Kidney glomerular epithelial cell (primary cell): ENCODE measurements around the gene TRMT112.

Experiments
- DNase-seq: peaks from one replicate; lab custom pipeline; 2025; lab: John Stamatoyannopoulos, UW

Gene TRMT112

DNA sequence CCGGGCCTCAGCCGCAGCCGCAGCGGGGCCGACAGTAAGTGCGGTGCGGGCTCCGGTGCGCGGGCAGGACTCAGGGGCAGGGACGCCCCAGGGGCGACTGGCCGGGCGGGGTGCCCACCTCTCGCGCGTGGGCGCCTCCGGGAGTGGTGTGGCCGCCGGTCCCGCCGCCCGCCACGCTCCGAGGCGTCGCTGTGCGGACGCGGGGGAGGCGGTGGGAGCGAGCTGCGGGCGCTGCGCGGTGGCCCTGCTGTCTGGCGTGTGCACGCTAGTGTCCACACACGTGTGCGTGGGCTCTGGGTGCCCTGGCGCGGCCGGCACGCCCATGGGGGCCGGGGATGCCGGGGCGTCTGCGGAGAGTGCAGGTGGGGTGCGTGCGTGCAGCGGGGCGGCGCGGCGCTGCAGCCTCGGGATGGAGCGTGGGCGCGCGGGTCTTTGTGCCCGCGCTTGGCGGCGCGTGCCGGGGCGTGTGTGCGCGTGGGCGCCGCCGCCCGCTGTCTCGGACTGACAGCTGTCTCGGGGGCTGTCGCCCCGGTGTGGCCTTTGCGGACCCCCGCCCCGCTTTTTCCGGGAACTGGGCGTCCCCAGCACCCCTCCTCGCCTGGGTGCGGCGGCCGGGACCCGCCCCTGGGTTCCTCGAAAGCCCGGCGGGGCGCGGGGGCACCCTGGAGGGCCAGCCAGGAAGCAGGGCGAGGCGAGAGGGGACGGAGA, 25.5 kb downstream of the TRMT112 start:
- no peak for DNase-seq

DNA sequence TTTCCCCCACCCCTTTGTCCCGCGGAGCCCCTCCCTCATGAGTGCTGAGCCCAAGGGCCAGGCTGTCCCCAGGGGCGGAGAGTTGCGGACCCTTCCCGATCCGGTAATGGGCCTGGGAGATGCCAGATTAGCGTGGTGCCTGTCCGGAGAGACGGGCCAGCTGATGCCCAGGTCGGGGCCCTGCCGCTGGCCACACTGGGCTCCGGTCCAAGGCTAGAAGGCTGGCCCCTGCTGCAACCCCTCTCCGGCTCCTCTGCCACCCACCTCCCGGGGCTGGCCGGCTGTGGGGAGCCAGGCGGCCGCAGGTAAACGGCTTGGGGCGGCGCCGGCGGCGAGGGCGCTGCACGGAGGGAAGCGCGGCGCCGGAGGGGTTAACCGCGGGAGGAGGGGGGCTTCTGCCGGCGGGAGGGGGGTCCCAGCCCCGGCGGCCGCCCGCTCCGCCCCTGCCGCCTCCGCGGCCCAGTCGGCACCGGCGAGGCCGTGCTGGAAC, 26.1 kb downstream of the TRMT112 start, which contains the start of gene KCNK4:
Gene KCNK4, plus strand, starts transcription at position 41 of the 490 bp plus-strand sequence. CDS start 1,717 bp downstream, outside the sequence.
- DNase-seq: no peak

DNA sequence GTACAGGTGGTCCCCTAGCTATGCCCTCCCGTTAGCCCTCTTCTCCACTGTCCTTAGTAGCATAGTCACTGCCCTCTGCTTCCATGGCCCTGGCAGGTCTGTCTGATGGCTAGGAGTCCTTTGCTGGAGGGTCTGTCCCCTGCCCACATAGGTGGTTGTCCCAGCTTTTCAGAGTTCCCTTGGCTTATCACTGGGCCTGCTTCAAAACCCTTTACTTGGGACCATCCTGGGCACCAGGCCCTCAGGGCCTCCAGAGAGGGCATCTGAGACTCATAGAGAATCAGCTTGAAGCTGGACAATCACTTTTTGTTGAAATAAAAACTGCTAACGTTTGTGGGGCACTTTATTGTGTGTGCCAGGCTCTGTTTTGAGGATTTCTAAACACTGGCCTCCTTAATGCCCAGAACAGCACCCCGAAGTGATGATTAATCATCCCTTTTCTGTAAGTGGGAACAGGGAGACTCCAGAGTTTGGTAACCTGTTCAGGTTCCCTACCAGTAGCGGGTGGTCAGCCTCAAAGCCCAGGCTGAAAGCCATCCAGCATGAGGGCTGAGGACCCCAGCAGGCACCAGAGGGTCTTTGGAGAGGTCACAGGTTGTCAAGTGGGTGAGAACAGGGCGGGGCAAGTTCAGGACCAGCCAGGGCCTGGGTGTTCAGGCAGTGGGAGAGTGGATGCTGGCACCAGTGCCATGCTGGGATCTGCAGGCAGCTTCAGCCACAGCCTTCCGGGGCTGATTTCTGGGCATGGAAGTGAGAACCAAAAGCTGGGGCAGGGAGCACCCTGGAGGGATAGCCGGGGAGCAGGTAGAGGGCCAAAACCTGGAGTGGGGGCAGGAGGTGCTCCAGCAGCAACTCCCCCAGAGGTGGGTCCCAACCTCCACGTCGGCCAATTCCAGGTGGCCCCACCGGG, 26.8 kb downstream of the TRMT112 start:
- DNase-seq: no peak

DNA sequence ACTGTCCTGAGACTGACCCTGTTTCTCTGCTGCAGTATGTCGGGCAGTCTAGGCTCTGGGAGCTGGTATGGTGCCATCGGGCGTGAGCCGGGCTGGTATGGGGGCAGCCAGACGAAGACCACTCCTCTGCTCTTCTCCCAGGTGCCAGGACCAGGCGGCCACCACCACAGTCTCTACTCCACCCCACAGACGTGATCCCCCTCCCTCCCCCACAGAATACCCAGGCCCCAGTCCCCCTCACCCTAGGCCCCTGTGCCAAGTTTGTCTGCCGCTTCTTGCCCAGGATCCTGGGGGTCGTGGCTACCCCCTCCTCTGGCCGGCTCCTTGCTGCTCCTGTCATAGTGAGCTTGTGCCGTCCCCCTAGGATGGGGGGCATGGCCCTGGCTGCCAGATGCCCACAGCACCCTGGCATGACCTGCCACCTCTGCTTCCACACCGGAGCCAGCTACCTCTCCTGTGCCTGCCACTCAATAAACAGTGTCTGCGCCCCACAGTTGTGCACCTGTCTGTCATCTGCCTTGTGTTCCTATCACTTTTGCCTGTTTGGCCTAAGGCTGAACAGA, 28.3 kb downstream of the TRMT112 start:
- DNase-seq: no peak

DNA sequence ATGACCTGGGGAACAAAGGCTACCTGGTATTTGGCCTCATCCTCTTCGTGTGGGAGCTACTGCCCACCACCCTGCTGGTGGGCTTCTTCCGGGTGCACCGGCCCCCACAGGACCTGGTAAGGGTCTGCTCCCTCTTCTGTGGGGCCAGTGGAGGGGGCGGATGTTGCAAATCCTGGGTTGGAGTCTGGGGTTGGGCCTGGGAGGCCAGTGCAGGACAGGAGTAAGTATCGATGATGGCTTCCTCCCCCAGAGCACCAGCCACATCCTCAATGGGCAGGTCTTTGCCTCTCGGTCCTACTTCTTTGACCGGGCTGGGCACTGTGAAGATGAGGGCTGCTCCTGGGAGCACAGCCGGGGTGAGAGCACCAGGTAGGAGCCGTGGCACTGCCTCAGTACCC, 29.0 kb downstream of the TRMT112 start:
- DNase-seq: no peak

DNA sequence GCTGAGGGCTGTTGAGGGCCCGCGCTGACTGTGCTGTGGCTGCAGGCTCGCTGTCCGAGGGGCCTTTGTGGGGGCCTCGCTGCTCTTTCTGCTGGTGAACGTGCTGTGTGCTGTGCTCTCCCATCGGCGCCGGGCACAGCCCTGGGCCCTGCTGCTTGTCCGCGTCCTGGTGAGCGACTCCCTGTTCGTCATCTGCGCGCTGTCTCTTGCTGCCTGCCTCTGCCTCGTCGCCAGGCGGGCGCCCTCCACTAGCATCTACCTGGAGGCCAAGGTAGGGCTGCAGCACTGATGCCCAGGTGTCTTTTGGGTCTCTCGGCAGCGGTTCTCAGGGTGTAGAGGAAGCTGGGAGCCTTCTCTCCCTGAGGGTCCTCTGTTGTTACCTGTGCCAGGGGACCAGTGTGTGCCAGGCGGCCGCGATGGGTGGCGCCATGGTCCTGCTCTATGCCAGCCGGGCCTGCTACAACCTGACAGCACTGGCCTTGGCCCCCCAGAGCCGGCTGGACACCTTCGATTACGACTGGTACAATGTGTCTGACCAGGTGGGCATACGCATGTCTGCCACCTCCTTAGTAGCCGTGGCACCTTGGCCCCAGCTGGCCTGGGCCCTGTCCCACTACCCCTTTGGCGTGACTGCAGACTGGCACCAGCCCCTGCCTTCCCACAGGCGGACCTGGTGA, 29.5 kb downstream of the TRMT112 start:
- DNase-seq: no peak

DNA sequence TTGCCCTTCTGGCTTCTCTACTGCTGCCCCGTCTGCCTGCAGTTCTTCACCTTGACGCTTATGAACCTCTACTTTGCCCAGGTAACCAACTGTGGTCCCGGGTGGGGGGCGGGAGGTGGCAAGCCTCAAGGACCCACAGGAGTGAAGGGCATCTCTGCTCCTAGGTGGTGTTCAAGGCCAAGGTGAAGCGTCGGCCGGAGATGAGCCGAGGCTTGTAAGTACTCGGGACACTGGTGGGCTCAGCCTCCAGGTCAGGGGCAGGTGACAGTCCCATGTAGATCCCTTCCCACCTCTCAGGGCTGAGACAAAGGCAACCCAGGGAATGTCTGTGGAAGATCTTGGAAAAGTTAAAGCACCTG, 30.6 kb downstream of the TRMT112 start:
- DNase-seq: no peak

DNA sequence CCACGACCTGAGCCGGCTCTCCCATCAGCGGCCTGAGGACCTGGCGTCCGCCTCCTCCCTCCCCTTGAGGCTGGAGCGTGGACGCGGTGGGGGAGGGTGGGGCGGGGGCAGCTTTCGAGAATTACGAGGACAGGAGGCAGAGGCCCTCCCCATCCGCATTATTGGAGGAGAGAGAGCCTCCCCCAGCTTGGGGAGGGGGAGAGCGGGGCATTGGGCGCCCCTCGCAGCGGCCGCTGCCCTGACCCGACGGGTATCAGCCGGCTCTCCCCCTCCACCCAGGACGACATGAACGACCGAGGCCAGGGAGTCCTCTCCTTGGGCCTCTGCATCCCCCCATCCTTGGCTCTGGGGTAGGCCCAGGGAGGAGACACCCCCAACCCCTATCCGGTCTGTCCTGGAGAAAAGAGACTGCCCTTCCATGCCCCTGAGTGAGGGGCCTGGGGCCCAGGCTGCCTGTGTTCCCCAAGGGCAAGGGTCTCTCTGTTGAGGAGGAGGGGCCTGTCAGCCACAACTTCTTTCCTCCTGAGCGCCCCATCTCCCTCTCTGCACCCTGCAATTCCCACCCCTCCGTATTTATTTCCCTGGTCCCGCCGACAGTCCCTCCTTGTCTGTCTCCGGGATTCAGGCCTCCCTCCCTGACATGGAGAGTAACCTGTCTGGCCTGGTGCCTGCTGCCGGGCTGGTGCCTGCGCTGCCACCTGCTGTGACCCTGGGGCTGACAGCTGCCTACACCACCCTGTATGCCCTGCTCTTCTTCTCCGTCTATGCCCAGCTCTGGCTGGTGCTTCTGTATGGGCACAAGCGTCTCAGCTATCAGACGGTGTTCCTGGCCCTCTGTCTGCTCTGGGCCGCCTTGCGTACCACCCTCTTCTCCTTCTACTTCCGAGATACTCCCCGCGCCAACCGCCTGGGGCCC, 31.2 kb downstream of the TRMT112 start:
- DNase-seq: no peak

DNA sequence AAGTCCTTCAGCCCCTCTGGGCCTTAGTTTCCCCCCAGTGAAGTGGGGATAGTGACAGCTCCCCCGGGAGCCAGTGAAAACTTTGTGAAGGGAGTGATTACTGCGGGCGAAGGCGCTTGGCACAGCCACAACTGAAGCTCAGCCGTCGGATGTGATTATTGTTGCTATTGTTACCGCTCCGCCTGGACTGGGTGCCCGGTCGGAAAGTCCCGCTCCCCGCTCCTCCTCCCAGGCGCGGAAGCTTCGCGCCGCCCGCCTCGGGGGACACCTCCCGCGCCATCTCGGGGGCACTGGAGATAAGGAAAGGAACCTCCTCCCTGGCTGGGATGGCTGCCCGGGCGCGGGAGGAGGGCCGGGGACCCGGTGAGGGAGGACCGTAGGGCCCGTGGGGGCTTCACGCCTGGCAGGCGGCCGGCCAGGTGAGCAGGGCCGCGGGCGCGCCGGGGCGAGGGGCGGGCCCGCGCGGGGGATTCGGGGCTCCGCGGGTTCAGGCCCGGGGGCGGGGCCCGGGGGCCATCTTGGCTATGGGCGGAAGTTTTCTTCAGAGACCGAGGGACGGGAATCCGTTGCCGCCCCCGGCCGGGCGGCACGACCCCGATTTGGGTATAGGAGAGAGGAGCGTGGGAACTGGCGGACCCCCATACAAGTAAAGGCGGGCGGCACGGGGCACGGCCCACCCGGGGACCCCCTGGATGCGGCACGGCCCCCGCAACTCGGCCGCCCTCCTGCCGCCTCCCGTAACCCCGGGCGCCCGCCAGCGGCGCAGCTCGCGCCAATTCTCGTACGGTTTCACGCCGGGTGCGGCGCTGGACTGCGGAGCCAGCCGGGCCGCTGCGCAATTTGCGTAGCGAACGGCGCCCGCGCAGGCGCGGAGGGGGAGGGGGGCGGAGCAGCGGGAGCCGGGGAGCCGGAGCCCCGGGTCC, 32.1 kb downstream of the TRMT112 start, which contains the start of gene GPR137:
Gene GPR137, plus strand, starts transcription at position 887 of the 923 bp plus-strand sequence. CDS start 677 bp downstream, outside the sequence.
- peak; percentile 64 for DNase-seq

DNA sequence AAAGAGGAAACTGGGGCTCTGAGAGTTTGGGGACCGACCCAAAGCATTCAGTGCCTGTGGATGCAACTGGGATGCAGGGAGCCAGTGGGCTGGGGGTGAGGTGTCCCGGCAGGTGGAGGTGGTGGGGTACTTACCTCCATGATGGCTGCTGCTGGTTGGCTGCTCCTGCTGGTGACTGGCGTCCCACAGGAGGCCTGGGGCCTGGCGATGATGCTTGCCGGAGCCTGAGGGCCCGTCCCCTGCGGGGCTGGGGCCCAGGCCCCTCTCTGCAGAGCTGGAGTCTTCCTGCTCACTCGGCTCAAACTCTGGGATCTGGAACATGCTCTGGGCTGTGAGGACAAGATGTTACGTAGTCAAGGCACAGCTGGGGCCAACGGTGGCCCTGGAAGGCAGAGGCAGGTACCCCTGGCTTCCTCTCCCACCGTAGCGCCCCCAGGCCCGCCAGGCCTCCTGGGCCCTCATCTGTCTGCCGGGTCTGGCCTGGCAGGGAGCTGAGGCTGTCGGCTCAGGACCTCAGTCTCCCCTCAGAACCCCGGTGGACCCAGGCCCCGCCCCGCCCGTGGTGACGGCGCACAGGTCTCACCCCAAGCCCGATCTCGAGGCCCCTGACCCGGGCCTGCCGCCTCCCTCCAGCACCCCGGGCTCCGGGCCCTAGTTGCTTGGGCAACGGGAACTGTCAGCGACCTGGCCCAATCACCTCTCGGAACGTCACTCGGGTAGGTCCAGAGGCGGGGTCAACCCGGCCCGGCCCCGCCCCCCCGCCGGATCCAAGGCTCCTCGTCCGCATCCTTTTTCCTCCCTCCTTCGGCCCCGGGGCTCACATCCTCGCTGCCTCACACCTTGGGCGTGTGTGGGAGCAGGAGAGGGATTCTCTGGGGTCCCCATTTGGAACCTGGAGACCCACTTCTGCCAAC, 33.1 kb downstream of the TRMT112 start, which contains the start of gene BAD:
Gene BAD, minus strand, starts transcription at position 618 of the 914 bp plus-strand sequence. Its CDS starts 297 bp downstream, at position 321.
- DNase-seq: peak; percentile 85

DNA sequence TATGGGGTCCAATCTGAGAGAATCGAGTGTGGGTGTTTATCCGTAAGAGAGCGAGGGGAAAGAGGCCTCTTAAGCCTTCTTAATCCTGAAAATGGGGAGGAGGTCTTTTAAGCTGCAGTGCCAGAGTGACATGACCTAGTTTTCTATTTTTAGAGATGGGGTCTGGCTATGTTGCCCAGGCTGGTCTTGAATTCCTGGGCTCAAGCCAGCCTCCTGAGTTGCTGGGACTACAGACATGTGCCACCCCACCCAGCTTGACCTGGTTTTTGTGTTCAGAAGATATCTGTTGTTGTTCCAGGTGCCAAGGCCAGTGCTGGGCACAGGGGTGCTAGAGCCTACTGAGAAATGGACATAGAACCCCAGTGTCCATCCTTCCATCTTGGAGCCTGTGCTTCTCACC, 34.3 kb downstream of the TRMT112 start:
- no peak for DNase-seq

DNA sequence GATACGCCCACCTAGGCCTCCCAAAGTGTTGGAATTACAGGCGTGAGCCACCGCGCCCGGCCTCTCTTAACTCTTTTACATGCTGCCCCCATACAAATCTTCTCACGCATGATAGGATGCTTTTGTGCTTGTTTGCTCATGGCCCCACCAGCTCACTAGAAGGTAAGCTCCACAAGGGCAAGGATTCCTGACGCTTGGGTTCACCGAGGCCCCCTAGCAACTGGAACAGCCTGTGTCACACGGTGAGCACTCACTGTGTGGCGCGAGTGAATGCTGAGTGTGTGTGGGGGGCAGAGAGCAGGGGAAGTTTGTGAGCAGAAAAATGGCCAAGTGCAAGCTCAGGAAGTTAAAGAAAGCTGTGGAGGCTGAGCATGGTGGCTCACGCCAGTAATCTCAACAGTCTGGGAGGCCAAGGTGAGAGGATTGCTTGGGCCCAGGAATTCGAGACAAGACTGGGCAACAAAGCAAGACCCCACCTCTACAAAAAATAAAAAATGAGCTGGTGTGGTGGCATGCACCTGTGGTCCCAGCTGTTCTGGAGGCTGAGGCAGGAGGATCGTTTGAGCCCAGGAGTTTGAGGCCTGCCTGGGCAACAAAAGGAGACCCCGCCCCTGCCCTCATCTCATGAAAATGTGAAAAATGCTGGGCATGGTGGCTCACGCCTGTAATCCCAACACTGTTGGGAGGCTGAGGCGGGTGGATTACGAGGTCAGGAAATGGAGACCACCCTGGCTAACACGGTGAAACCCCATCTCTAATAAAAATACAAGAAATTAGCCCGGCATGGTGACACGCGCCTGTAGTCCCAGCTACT, 35.2 kb downstream of the TRMT112 start:
- no peak for DNase-seq

DNA sequence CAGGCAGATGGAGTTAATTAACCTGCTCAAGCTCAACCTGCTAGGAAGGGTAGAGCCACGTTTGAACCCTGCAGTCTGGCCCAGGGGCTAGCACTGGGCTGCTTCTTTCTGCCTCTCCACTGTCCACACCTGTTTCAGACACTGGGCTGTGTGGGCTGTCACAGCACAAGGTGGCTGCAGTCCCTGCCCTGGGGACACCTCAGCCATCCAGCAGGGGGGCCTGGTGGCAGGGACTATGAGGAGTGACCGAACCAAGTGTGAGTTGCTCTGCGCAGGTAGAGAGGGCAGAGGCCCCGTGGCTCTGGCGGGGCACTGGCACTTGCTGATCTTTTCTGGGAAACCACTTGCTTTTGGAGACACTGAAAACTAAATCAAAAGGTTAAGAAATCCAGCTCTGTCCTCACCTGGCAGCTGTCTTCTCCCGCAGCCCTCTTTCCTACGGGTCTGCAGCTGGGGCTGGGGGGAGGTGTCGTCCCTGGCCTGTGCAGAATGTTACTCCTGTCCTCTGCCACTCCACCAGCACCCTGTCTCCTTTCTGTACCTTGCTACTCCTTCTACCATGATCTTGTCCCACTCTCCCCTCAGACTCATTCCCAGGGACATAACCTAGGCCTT, 38.7 kb downstream of the TRMT112 start:
- DNase-seq: no peak

DNA sequence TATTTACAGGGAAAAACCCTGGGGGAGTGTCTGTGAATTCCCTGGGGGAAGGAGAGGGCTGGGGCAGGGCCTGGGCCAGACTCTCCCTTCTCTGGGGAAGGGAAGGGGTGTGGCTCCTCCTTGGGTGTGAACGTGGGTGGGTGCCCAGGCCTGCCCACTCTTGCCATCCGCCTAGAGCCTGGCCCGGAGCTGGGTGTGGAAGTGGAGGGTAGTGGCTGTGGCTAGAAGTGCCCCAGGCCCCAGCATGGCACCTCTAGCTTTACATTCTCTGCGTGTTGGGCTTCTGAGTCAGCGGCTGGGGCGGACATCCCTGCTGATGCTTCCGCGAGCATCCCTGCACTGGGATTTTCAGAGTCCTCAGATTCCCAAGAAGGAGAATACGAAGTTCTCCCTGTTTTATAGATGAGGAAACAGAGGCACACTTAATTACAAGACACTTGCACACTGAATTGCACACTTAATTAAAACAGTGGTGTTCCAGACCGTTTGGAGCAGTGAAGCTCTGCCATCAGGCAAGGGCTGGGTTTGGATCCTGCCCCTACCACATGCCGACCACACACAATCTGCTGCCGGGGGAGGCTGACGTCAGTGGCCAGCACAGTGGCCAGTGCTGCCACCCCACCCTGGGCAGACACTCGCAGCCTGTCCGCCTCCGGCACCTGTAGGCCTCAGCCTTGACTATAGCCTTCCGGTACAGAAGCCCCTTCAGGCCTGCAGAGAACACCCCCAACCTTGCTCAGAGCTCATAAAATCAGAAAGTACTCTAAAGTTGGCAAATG, 40.5 kb downstream of the TRMT112 start:
- no peak for DNase-seq

DNA sequence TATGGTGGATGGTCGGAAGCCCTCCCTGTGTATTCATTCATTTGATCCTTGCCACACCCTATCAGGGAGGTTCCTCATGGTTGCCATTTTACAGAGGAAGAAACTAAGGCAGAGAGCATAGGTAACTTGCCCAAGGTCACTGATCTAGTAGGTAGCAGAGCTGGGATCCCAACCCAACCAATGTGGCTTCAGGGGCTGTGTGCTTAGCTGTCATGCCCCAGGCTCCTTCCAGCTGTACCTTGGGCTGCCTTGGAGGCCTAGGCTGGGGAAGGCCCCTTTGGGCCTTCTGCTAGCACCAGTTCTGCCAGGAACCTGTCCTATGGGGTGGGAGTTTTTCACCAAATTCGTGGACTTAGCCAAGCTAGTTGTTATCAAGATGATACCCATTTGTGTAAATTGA, 41.5 kb downstream of the TRMT112 start:
- no peak for DNase-seq

DNA sequence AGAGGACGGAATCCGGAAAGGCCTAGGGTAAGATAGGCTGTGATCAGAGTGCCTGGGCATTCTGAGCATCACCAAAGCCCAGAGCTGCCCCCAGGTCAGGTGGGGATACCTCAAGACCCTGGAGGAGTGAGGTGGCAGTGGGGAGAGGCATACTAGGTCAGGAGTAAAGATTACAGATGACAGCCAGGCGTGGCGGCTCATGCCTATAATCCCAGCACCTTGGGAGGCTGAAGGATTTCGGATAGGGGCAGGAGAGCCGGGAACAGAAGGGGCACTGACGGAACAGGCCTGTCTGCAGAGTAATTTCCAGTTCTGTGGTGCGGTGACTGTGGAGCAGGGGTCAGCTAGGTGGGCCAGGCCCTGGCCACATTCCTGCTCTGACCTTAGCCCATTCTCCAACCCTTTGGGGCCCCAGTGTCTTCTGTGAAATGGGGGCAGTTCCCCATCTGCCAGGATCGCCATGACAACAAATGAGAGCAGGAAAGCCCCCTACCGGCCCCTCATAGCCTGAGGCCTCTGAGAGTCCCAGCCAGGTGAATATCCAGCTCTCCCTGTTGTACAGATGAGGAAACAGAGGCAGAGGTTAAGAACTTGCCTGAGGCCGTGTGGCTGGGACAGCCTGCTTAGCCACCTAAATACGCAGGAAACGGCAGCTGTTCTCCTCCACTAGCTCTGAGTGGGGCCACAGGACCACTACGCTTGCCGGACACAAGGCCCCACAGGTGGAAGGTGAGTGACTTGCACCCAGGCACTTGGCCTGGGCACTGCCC, 42.1 kb downstream of the TRMT112 start:
- no peak for DNase-seq
